Activated naive CD8-positive, alpha-beta T cell treated with anti-CD3 and anti-CD28 coated beads, Interleukin-2, amount 10 ng/mL, durations not matched to agents 7 days and 5 days (primary cell): ENCODE measurements around the gene KRTAP5-11. TPM values are rescaled to one million over a fixed set of nuclear protein-coding genes. Genes with fewer than 3 reads are reported as not detected.

Experiments used
- ATAC-seq: fragments of 150-1000 bp; cut with Tn5 transposase; one replicate; pipeline ENCODE4 v1.10.0; 2021; ENCODE audit warnings: low read depth, moderate library complexity
- POLR2A ChIA-PET: fragments of 350-600 bp; sonication (Branson Sonifier 250); formaldehyde crosslinking; loops from one replicate; lab custom pipeline; 2021; ENCODE audit warnings: antibody characterized with exemption; lab: Charles Lee
- DNase-seq: peaks from one replicate; pipeline ENCODE4 v3.0.0; 2021
- H3K27ac Mint-ChIP-seq: one replicate; pipeline ENCODE4 v1.8.0; 2022; ENCODE audit warnings: mild to moderate bottlenecking, mixed read lengths
- H3K27me3 Mint-ChIP-seq: one replicate; pipeline ENCODE4 v1.8.0; 2022; ENCODE audit warnings: mild to moderate bottlenecking, moderate library complexity, mixed read lengths
- H3K36me3 Mint-ChIP-seq: one replicate; pipeline ENCODE4 v1.8.0; 2021; ENCODE audit warnings: mild to moderate bottlenecking, mixed read lengths
- H3K4me1 Mint-ChIP-seq: one replicate; pipeline ENCODE4 v1.8.0; 2021; ENCODE audit warnings: mixed read lengths
- H3K4me3 Mint-ChIP-seq: one replicate; pipeline ENCODE4 v1.8.0; 2022; ENCODE audit warnings: mild to moderate bottlenecking, moderate library complexity, mixed read lengths
- H3K9me3 Mint-ChIP-seq: one replicate; pipeline ENCODE4 v1.8.0; 2021; ENCODE audit warnings: mixed read lengths
- total RNA-seq, 2 experiments: library from RNA; stranded (reverse); gene quantifications; one replicate each; pipeline ENCODE4 v1.2.3, GENCODE V29; 2021

KRTAP5-11 gene
- total RNA-seq, 2 experiments from 2014 or later, result not detected

DNA sequence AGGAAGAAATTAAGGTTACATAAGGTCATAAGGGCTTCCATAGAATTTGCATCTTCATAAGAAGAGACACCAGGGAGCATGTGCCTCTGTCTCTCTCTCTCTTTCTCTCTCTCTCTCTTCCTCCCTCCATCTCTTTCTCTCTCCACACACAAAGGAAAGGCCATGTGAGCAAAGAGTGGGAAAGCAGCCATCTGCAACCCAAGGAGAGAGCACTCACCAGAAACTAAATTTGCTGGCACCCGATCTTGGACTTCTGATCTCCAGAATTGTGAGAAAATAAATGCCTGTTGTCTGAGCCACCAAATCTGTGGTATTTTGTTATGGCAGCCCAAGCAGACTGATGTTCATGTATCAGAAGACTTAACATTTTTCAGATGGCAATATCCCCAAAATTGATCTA is 23.7 kb downstream of the KRTAP5-11 start:
- Mint-ChIP-seq H3K9me3 (no peaks in the 10 kb centered on the region), H3K4me1 (no peaks in the 10 kb centered on the region), H3K27me3 (peaks cover 38% of the 10 kb centered on the region), H3K36me3 (no peaks in the 10 kb centered on the region), H3K27ac (no peak overlapping the region), H3K4me3 (no peak overlapping the region)
- POLR2A ChIA-PET, result no interaction called here
- DNase-seq (no peak), ATAC-seq (no peak)

DNA sequence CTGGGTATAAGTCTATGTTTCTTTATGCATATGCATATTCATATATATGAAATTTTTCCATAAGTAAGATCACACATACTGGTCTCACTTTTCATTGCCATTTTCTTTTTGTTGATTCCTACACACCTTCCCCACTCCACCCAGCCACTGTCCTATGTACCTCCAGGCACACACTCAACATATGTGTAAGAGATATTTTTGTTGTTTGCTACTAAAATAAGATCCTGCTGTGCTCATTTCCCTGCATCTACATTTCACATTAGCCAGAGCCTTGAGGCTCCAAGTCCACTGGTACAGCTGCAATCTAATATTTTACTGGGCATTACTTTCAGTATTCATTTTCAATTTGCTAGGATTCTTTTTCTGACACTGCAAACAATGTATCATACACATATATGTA is 25.4 kb downstream of the KRTAP5-11 start:
- DNase-seq, result no peak
- POLR2A ChIA-PET, result no interaction called here
- H3K36me3 Mint-ChIP-seq, result no peaks in the 10 kb centered on the region
- H3K9me3 Mint-ChIP-seq, result no peaks in the 10 kb centered on the region
- H3K4me1 Mint-ChIP-seq, result no peaks in the 10 kb centered on the region
- peaks cover 23% of the 10 kb centered on the region for H3K27me3 Mint-ChIP-seq
- ATAC-seq, result no peak
- H3K4me3 Mint-ChIP-seq, result no peak overlapping the region
- no peak overlapping the region for H3K27ac Mint-ChIP-seq

DNA sequence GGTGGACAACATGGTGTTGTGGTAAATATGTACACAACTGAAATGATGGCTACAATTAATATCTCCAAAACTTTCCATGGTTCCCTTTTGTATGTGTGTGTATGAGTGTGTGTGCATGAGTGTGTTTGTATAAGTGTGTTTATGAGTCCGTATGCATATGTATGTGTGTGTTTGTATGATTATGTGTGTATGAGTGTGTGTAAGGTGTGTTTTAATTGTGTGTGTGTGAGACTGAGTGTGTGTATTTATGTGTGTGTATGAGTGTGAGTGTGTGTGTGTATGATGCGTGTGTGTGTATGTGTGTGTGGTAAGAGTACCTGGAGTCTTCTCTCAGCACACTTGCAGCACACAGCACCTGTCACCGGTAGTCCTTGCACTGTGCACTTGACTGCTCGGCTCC is 26.7 kb downstream of the KRTAP5-11 start:
- H3K27ac Mint-ChIP-seq, result no peak overlapping the region
- DNase-seq, result no peak
- no peaks in the 10 kb centered on the region for H3K9me3 Mint-ChIP-seq
- H3K4me3 Mint-ChIP-seq, result no peak overlapping the region
- no peaks in the 10 kb centered on the region for H3K36me3 Mint-ChIP-seq
- POLR2A ChIA-PET, result no interaction called here
- ATAC-seq, result no peak
- peaks cover 25% of the 10 kb centered on the region for H3K27me3 Mint-ChIP-seq
- H3K4me1 Mint-ChIP-seq, result no peaks in the 10 kb centered on the region

DNA sequence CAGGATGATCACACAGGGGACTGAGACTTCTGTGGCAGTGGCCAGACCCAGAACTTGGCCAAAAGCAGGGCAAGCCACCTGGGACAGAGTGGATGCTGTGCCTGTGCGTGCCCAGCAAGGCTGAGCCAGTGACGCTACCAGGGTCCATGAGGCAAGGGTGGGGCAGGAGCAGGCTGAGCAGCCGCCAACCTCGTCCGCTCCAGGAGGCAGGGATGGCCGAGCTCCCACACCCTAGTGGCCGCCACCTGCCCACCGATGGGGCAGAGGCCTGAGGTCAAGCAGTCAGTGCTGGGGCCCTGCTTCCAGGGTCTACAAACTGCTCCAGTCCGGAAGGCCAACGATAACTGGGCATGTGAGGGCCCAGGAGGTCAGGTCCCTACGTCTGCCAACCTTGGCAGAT is 27.2 kb downstream of the KRTAP5-11 start:
- Mint-ChIP-seq H3K9me3 (no peaks in the 10 kb centered on the region), H3K27me3 (peaks cover 23% of the 10 kb centered on the region), H3K4me1 (no peaks in the 10 kb centered on the region), H3K4me3 (no peak overlapping the region), H3K36me3 (no peaks in the 10 kb centered on the region), H3K27ac (no peak overlapping the region)
- no peak for ATAC-seq
- no peak for DNase-seq
- POLR2A ChIA-PET, result no interaction called here

DNA sequence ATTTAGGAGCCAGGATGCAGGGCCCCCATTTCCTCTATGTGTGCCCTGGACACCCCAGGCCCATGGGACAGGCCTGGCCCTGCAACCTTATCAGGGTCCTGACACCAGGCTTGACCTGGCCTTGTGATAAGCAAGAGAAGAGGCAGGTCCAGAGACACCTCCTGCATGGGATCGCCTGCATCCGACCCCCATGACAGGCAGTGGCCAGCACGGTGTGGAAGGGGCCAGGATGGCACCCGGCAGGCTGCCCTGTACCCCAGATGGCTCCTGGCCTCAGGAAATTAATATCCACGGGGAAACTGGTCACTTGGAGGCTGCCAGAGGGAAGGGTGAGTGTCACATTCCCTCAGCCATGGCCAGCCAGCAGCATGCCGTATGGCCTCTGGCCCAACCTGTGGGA is 27.7 kb downstream of the KRTAP5-11 start:
- POLR2A ChIA-PET, result no interaction called here
- Mint-ChIP-seq H3K27me3 (peaks cover 21% of the 10 kb centered on the region), H3K4me3 (no peak overlapping the region), H3K9me3 (no peaks in the 10 kb centered on the region), H3K36me3 (no peaks in the 10 kb centered on the region), H3K4me1 (no peaks in the 10 kb centered on the region), H3K27ac (no peak overlapping the region)
- ATAC-seq, result no peak
- no peak for DNase-seq

DNA sequence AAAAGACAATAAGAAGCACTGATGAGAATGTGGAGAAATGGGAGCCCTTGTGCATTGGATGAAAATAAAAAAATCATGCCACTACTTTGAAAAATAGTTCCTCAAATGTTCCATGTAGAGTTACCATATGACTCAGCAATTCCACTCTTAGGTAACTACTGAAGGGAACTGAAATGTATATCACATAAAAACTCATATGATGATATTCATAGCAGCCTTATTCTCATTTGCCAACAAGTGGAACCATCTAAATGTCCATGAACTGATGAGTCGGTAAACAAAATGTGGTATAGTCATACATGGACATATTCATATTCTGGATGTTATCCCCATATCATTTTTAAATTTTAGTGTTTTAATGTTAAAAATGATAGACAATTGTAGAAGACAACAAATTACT is 31.0 kb downstream of the KRTAP5-11 start:
- no peaks in the 10 kb centered on the region for H3K9me3 Mint-ChIP-seq
- no peak overlapping the region for H3K27ac Mint-ChIP-seq
- H3K36me3 Mint-ChIP-seq, result no peaks in the 10 kb centered on the region
- no peak overlapping the region for H3K4me3 Mint-ChIP-seq
- H3K4me1 Mint-ChIP-seq, result no peaks in the 10 kb centered on the region
- ATAC-seq (no peak), DNase-seq (no peak)
- POLR2A ChIA-PET, result no interaction called here
- peaks cover 7% of the 10 kb centered on the region for H3K27me3 Mint-ChIP-seq

DNA sequence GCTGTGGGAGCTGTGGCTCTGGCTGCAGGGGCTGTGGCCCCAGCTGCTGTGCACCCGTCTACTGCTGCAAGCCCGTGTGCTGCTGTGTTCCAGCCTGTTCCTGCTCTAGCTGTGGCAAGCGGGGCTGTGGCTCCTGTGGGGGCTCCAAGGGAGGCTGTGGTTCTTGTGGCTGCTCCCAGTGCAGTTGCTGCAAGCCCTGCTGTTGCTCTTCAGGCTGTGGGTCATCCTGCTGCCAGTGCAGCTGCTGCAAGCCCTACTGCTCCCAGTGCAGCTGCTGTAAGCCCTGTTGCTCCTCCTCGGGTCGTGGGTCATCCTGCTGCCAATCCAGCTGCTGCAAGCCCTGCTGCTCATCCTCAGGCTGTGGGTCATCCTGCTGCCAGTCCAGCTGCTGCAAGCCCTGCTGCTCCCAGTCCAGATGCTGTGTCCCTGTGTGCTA is 33.9 kb downstream of the KRTAP5-11 start:
- Mint-ChIP-seq H3K9me3 (no peaks in the 10 kb centered on the region), H3K4me1 (peaks cover 3% of the 10 kb centered on the region), H3K27me3 (peaks cover 11% of the 10 kb centered on the region), H3K4me3 (no peak overlapping the region), H3K27ac (no peak overlapping the region), H3K36me3 (no peaks in the 10 kb centered on the region)
- POLR2A ChIA-PET, result no interaction called here
- ATAC-seq (no peak), DNase-seq (no peak)

DNA sequence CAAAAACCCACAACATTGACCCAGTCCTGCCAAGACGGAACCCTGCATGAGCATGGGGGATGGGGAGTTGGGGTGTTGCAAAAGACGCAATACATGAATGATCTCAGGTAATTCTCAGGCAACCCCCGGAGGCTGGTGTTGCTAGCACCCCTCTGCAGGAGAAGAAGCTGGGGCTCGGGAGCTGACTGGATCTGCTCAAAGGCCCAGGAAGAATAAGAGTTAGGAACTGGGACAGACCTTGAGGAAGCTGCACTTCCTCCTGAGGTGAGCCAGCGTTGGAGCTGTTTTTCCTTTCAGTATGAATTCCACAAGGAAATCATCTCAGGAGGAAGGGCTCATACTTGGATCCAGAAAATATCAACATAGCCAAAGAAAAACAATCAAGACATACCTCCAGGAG is 34.6 kb downstream of the KRTAP5-11 start, which contains the start of gene KRTAP5-9:
TSS of gene KRTAP5-9 (plus strand) at position 301 of the 400 bp plus-strand sequence. CDS start 238 bp downstream, outside the sequence.
- Mint-ChIP-seq H3K4me3 (no peak within 1 kb of the TSS), H3K9me3 (no peaks in the 10 kb centered on the region), H3K36me3 (no peaks in the 10 kb centered on the region), H3K4me1 (peaks cover 6% of the 10 kb centered on the region), H3K27me3 (peaks cover 11% of the 10 kb centered on the region), H3K27ac (no peak within 1 kb of the TSS)
- DNase-seq, result no peak
- POLR2A ChIA-PET, result no interaction called here
- no peak for ATAC-seq

DNA sequence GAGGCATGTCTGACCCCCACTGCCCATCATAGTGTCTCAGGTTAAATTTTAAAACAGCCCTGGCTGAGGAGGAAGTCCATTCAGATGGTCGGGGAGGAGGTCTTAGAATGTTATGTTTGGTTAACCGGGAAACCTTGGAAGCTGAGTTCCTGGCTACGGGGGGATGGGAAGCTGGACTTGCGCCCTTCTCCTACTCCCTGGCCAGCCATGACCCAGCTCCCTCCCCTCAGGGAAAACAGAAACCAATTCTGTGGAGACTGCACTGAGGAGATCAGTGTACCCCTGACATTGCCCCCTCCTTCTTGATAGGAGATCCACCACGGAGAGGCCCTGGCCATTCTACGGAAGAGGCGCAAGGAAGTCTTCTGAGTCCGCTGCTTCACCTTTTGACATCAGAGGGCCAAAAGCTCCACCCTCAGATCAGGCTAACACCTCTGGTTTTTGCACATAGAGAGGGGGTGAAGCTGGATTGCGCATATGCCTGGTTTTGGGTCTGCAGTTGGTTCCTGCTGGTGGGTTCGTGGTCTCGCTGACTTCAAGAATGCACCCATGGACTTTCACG is 37.2 kb downstream of the KRTAP5-11 start:
- peaks cover 6% of the 10 kb centered on the region for H3K27me3 Mint-ChIP-seq
- peaks cover 6% of the 10 kb centered on the region for H3K4me1 Mint-ChIP-seq
- H3K27ac Mint-ChIP-seq, result no peak overlapping the region
- ATAC-seq, result no peak
- no peak overlapping the region for H3K4me3 Mint-ChIP-seq
- H3K36me3 Mint-ChIP-seq, result no peaks in the 10 kb centered on the region
- no peaks in the 10 kb centered on the region for H3K9me3 Mint-ChIP-seq
- no peak for DNase-seq
- POLR2A ChIA-PET, result no interaction called here

DNA sequence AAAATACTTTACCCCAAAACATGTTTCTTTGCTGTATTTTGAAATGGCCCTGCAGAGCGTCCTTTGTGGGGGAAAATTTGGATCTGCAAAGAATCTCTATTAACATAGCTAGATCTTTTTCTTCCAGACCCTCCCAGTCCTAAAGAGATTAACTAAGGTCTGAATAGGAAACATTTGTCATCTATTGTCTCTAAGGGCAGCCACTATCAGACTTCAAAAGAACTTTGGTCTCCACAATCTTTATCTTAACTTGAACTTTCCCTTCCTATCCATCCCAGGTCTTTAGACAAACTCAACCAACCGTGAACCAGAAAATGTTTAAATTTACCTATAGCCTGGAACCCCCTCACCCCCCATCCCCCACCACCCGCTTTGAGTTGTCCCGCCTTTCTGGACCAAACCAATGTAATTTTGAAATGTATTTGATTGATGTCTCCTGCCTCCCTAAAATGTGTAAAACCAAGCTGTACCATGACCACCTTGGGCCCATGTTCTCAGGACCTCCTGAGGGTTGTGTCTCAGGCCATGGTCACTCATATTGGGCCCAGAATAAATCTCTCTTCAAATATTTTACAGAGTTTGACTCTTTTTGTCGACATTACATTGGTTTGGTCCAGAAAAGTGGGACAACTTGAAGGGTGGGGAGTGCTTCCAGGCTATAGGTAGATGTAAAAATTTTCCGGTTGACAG is 38.0 kb downstream of the KRTAP5-11 start:
- no peaks in the 10 kb centered on the region for H3K36me3 Mint-ChIP-seq
- peaks cover 4% of the 10 kb centered on the region for H3K27me3 Mint-ChIP-seq
- H3K4me1 Mint-ChIP-seq, result peaks cover 6% of the 10 kb centered on the region
- H3K4me3 Mint-ChIP-seq, result no peak overlapping the region
- POLR2A ChIA-PET, result no interaction called here
- no peaks in the 10 kb centered on the region for H3K9me3 Mint-ChIP-seq
- DNase-seq (no peak), ATAC-seq (no peak)
- H3K27ac Mint-ChIP-seq, result no peak overlapping the region

DNA sequence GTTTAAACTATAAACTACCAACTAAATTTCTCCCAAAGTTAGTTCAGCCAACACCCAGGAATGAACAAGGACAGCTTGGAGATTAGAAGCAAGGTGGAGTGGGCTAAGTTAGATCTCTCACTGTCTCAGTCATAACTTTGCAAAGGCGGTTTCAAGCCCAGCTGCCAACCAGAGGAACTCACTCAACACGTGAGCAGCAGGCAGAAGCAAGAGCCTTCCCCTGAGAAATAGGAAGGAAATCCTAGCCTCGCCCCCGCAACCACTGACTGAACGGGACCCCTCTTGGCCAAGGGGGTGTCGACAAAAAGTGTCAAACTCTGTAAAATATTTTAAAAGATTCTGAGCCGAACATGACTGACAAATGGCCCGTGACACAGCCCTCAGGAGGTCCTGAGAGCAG is 38.8 kb downstream of the KRTAP5-11 start:
- Mint-ChIP-seq H3K4me1 (peaks cover 6% of the 10 kb centered on the region), H3K36me3 (no peaks in the 10 kb centered on the region)
- no peak for ATAC-seq

DNA sequence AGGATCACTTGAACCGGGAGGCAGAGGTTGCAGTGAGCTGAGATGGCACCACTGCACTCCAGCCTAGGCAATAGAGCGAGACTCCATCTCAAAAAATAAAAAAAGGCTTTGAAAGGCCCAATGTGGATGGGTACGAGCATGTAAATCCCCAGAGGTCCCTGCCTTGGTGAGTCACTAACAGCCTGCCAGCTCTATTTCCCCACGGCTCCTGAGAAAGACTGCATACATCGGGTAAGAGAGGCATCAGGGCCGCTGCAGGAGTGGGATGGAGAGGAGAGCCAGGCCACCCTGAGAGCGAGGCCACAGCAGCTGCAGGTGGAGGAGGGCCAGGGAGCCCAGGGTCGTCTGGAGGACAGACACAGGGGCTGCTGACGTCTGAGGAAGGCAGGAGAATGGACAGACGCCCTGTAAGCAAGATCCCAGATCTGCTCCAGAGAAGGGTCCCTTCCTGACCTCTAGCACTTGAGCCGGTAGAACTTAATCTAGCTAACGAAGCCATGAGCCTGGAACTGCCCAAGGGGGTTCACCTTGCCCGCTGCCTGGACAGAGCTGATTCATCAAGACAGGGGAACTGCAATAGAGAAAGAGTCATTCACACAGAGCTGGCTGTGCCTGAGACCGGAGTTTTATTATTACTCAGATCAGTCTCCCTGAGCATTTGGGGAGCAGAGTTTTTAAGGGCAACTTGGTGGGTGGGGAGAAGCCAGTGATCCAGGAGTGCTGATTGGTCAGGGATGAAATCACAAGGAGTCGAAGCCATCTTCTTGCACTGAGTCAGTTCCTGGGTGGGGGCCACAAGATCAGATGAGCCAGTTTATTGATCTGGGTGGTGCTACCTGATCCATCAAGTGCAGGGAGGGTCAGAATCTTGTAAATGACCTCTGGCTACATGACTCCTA is 39.5 kb downstream of the KRTAP5-11 start:
- no peak overlapping the region for H3K27ac Mint-ChIP-seq
- peaks cover 6% of the 10 kb centered on the region for H3K4me1 Mint-ChIP-seq
- H3K9me3 Mint-ChIP-seq, result no peaks in the 10 kb centered on the region
- POLR2A ChIA-PET, result no interaction called here
- no peak overlapping the region for H3K4me3 Mint-ChIP-seq
- peaks cover 4% of the 10 kb centered on the region for H3K27me3 Mint-ChIP-seq
- H3K36me3 Mint-ChIP-seq, result no peaks in the 10 kb centered on the region
- ATAC-seq (no peak), DNase-seq (no peak)

More for the DNA sequence above, 38.8 kb downstream of the KRTAP5-11 start:
- Mint-ChIP-seq H3K9me3 (no peaks in the 10 kb centered on the region), H3K27ac (no peak overlapping the region), H3K4me3 (no peak overlapping the region), H3K27me3 (peaks cover 4% of the 10 kb centered on the region)
- DNase-seq, result no peak
- POLR2A ChIA-PET, result no interaction called here

DNA sequence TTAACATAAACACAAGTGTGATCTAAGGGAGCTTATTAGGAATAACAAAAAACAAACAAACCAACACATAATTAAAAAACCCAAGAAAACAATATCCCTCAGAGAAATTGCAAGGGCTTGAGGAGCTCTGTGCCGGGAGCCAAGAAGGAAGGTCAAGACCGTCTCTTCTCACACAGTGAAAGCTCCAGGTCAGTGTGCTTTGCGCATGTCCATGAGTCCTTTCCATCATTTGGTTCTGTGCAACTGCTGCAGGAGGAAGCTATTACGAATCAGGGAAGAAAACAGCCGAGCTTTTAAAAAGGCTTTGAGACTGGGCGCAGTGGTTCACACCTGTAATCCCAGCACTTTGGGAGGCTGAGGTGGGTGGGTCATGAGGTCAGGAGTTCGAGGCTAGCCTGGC is 40.3 kb downstream of the KRTAP5-11 start:
- Mint-ChIP-seq H3K27ac (no peak overlapping the region), H3K4me1 (peaks cover 6% of the 10 kb centered on the region), H3K9me3 (no peaks in the 10 kb centered on the region), H3K36me3 (no peaks in the 10 kb centered on the region), H3K27me3 (peaks cover 4% of the 10 kb centered on the region), H3K4me3 (no peak overlapping the region)
- ATAC-seq (no peak), DNase-seq (no peak)
- POLR2A ChIA-PET, result no interaction called here
